Panc1 (cell line): ENCODE results near the gene CDC14B.

Source experiments
- CTCF ChIP-seq: fragments of 450-650 bp; IDR thresholded peaks from 2 replicates; pipeline ENCODE4 v1.5.1; 2017; ENCODE audit warnings: mild to moderate bottlenecking
- POLR2AphosphoS5 ChIP-seq: IDR thresholded peaks from 2 replicates; pipeline ENCODE4 v1.6.1; 2012; ENCODE audit warnings: mild to moderate bottlenecking, low read depth, low read length, moderate library complexity
- TF ChIP-seq, protein P1 (sequence below), 2 experiments: IDR thresholded peaks; 2 replicates each; pipeline ENCODE4 v1.6.1; 2011 to 2012; ENCODE audit warnings: low read depth in 2 of 2, control low read depth in 1 of 2, low read length in 1 of 2, mild to moderate bottlenecking in 1 of 2, moderate library complexity in 1 of 2; ENCODE audit not compliant: insufficient read depth in 1 of 2

DNA sequence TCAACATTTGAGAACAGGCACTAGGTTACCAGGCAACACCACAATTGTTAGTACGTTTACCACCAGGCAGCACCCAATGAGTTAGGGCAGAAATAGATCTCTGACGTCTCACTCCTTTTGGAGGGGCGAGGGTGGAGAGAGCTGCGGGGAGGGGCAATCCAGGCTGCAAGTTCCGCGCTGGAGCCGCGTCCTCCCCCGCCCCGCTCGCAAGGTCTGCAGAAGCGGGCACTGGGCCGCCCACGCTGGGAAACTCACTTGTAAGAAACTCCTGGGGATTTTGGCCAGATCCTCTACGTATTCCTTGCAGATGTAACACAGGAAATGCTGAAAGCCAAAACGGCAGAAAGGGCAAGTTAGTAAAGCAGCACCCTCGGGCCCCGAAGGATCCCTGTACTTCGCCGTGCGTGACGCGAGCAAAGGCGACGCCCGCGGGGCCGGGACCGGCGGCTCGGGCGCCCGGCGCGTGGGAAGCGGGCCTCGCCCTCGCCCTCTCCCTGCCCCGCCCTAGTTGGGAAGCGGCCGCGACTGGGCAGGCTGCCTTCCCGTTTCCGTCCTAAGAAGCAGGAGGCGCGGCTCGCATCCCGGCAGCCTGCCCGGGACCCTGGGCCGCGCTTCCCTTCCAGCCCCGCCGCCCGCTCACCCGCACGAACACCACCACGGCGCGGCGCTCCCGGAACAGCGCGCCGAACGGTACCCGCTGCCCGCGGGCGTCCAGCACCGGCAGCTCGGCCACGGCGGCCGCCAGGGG lies 35.0 kb upstream of the CDC14B start:
- TF ChIP-seq, protein P1, sequence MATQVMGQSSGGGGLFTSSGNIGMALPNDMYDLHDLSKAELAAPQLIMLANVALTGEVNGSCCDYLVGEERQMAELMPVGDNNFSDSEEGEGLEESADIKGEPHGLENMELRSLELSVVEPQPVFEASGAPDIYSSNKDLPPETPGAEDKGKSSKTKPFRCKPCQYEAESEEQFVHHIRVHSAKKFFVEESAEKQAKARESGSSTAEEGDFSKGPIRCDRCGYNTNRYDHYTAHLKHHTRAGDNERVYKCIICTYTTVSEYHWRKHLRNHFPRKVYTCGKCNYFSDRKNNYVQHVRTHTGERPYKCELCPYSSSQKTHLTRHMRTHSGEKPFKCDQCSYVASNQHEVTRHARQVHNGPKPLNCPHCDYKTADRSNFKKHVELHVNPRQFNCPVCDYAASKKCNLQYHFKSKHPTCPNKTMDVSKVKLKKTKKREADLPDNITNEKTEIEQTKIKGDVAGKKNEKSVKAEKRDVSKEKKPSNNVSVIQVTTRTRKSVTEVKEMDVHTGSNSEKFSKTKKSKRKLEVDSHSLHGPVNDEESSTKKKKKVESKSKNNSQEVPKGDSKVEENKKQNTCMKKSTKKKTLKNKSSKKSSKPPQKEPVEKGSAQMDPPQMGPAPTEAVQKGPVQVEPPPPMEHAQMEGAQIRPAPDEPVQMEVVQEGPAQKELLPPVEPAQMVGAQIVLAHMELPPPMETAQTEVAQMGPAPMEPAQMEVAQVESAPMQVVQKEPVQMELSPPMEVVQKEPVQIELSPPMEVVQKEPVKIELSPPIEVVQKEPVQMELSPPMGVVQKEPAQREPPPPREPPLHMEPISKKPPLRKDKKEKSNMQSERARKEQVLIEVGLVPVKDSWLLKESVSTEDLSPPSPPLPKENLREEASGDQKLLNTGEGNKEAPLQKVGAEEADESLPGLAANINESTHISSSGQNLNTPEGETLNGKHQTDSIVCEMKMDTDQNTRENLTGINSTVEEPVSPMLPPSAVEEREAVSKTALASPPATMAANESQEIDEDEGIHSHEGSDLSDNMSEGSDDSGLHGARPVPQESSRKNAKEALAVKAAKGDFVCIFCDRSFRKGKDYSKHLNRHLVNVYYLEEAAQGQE (IDR thresholded peaks at IDR 0.05; ENCODE audit: insufficient read depth in 1 of 2, low read depth in 2 of 2, low read length in 1 of 2) = no peak
- TF ChIP-seq CTCF = peak; percentile 35; the same call in 1 of the 2 replicates
- no peak for TF ChIP-seq POLR2AphosphoS5
